Stimulated activated naive CD4-positive, alpha-beta T cell (primary cell): ENCODE measurements around the gene TSHZ2.

Experiments used
- DNase-seq, 6 experiments: peaks; one replicate each; lab custom pipeline; 2025; lab: John Stamatoyannopoulos, UW

The TSHZ2 gene

DNA sequence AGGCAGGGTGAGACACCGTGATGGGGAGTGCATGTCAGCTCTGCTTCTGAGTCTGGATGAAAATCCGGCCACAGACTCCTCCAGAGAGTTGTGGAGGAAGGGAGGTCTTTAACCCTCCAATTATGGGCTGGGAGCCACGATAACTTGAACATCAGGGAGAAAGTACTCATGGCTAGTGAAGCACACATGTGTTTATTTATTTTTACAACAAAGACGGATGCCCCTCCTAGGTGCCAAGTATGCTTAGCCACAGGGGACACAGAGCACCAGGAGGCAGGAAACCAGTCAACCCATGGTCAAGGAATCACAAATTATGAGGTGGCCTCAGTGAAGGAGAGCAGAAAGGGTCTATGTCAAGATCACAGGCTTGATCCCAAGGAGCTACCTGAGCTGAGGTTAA, 567.4 kb downstream of the TSHZ2 start:
- no peak for DNase-seq
